ENCODE measurements around the gene MINDY4. TPM values are rescaled to one million over a fixed set of nuclear protein-coding genes. Genes with fewer than 3 reads are reported as not detected.

Gene MINDY4
- total and polyA plus RNA-seq, 9 donors: 6.9 to 30.3 (median 18.2) TPM

GRCh38 chr7:30733691-30734090, 37.5 kb upstream of the MINDY4 start:
- Histone ChIP-seq H3K4me3 (no peak overlapping the region), H3K4me1 (ENCODE audit: insufficient read depth) (no peaks in the 10 kb centered on the region), H3K27me3 (no peaks in the 10 kb centered on the region), H3K27ac (no peak overlapping the region), H3K9me3 (no peaks in the 10 kb centered on the region), H3K36me3 (no peaks in the 10 kb centered on the region)
- TF ChIP-seq CTCF (IDR thresholded peaks at IDR 0.05) (no peak), POLR2A (IDR thresholded peaks at IDR 0.05) (no peak), EP300 (IDR thresholded peaks at IDR 0.05) (no peak)
- 91 to 94% (median 92%) methylated on average over 11 of the region's 11 CpGs for WGBS, 3 donors
- no peak for DNase-seq
- intact Hi-C loops (cut with DNase I): no loop called here

- 68 to 82% (median 72%) methylated on average over 7 of the region's 7 CpGs for WGBS, 3 donors
- Histone ChIP-seq H3K9me3 (no peaks in the 10 kb centered on the region), H3K4me3 (no peak overlapping the region), H3K27me3 (no peaks in the 10 kb centered on the region), H3K4me1 (ENCODE audit: insufficient read depth) (no peaks in the 10 kb centered on the region), H3K36me3 (no peaks in the 10 kb centered on the region), H3K27ac (no peak overlapping the region)
- TF ChIP-seq POLR2A (IDR thresholded peaks at IDR 0.05) (no peak), EP300 (IDR thresholded peaks at IDR 0.05) (no peak), CTCF (IDR thresholded peaks at IDR 0.05) (no peak)
- DNase-seq: no peak
- intact Hi-C loops (cut with DNase I): no loop called here
Observed at GRCh38 chr7:30734497-30734896, 36.7 kb upstream of the MINDY4 start.

- Histone ChIP-seq H3K4me1 (ENCODE audit: insufficient read depth) (no peaks in the 10 kb centered on the region), H3K9me3 (no peaks in the 10 kb centered on the region), H3K27ac (no peak overlapping the region), H3K36me3 (no peaks in the 10 kb centered on the region), H3K27me3 (no peaks in the 10 kb centered on the region), H3K4me3 (no peak overlapping the region)
- TF ChIP-seq EP300 (IDR thresholded peaks at IDR 0.05) (no peak), CTCF (IDR thresholded peaks at IDR 0.05) (no peak), POLR2A (IDR thresholded peaks at IDR 0.05) (no peak)
- no peak for DNase-seq
- 87 to 90% (median 90%) methylated on average over 3 of the region's 3 CpGs for WGBS, 3 donors
- intact Hi-C loops (cut with DNase I): no loop called here
Observed at GRCh38 chr7:30735631-30736030, 35.6 kb upstream of the MINDY4 start.

GRCh38 chr7:30736291-30736690, 34.9 kb upstream of the MINDY4 start:
- H3K27ac ChIP-seq: no peak overlapping the region
- no peak for DNase-seq
- intact Hi-C loops (cut with DNase I): no loop called here
- no peak overlapping the region for H3K4me3 ChIP-seq
- no peak for TF ChIP-seq EP300 (IDR thresholded peaks at IDR 0.05)
- no peak for TF ChIP-seq POLR2A (IDR thresholded peaks at IDR 0.05)
- TF ChIP-seq CTCF (IDR thresholded peaks at IDR 0.05): no peak
- H3K9me3 ChIP-seq: no peaks in the 10 kb centered on the region
- H3K4me1 ChIP-seq (ENCODE audit: insufficient read depth): no peaks in the 10 kb centered on the region
- WGBS, 3 donors: 74 to 76% (median 75%) methylated on average over 4 of the region's 4 CpGs
- no peaks in the 10 kb centered on the region for H3K27me3 ChIP-seq
- no peaks in the 10 kb centered on the region for H3K36me3 ChIP-seq
